Left kidney (tissue), 2 donors: ENCODE measurements around the gene LAMA2. TPM values are rescaled to one million over a fixed set of nuclear protein-coding genes. Genes with fewer than 3 reads are reported as not detected.

Source experiments
- DNase-seq: peaks from one replicate; pipeline ENCODE4 v3.0.0-alpha.2; 2013
- polyA plus RNA-seq: library from polyadenylated mRNA; unstranded; fragments of 120-200 nt; gene quantifications from one replicate; pipeline ENCODE4 v1.2.1, GENCODE V29; 2013; ENCODE audit not compliant: insufficient read length

The LAMA2 gene
- polyA plus RNA-seq, 1 donor: 40.1 TPM

DNA sequence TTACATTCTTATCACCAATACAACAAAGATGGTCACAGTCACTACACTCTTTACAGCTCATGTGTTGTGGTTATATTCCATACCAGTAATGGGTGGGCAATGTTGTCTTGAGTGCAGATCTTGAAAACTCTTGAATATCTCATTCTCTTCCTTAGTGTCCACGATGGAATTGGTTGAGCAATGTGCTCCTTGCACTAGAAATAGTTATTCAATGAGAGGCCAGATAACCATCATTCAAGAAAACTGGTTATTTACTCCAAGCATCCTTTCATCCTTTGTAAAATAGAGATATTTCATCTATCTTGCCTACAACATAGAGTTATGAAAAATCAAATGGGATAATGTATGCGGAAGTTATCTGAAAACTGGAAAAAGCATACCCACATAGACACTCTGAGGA lies 611.2 kb downstream of the LAMA2 start:
- no peak for DNase-seq

DNA sequence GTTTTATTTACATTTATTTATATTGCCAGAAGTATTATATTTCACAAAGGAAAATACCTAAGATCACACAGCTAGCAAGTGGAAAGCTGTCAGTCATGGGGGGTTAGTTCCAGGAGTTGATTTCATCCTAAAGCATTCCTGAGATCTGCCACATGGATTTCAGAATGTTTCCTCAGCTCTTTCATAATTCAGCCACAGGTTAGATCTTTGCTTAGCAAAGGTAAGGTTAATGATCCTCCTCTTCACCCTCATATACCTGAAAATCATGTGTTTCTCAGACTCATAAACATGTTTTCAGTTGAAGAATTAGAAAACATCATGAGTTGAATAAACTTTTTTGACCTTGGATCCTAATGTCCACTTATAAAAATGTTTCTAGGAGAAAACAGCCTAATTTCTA lies 611.6 kb downstream of the LAMA2 start:
- DNase-seq: no peak

DNA sequence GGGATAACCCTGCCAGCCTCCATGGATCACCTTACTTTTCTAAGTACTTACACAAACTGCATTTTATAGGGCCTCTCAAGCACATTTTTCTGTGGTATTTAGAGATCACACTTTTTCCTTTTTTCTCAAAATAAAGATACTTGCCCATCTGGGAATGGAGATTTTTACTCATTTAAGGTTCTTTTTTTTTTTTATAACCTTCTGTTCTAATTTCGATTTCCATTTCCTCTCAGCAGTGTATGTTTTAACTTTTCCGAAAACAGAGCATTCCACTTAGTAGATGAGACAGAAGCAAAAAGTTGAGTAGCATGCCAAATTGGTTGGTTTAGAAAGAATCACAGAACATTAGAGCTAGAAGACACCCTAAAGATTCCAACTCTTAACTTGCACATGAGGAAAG lies 612.7 kb downstream of the LAMA2 start:
- no peak for DNase-seq

DNA sequence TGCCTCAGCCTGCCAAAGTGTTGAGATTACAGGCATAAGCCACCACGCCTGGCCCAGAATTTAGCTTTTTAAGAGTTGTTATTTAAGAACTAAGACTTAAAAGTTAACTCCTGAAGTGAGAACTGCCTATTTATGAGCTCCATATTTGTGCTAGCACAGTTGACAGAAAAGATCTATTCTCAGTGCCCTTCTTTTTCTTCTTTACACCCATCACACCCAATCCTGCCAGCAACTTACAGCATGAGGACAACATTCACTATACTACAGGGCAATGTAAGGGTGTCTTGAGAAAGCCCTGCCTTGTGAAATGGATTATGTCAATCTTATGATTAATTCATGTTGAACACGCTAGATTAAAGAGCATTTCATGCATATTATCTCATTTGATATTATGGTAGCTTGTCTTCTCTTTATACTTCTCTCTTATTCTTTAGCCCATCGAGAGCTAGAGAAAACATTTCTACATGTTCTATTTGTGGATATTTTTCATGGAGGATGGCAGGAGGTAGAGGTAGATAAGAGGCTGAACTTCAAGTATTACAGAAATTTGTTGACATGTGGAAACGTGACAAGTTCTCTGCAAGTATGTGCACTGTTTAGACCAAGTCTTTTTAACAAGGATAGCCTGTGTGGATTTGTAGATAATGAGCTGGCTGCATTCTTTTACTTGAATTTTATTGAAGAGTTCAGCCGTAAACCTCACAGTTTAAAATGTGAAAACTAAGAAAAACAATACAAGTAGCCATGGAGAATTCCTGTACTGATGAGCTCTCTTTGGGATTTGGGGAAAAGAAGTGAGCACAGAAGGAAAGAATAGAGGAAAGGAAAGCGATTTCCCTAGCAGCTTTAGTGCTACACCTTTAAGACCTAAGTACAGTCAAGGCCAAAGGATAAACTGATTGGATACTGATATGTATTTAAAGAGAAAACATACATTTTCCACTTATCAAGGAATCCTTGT lies 614.8 kb downstream of the LAMA2 start:
- no peak for DNase-seq

DNA sequence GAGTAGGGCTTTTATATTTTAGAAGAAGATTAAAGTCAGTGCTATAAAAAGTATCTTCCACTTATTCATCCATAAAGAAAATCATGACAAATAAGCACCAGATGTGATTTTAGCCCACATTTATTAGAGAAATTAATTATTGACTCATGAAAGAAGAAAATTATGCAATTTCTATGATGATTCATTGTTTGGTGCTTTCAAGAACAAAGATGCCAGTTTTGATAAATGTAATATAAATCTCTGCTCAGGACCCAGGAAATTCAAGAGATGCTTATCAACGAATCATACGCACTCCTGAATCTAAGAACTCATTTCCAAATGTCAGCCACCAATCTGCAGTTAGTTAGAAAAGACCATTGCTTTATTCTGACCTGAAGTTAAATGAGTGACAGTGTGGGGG lies 615.6 kb downstream of the LAMA2 start:
- DNase-seq: no peak

DNA sequence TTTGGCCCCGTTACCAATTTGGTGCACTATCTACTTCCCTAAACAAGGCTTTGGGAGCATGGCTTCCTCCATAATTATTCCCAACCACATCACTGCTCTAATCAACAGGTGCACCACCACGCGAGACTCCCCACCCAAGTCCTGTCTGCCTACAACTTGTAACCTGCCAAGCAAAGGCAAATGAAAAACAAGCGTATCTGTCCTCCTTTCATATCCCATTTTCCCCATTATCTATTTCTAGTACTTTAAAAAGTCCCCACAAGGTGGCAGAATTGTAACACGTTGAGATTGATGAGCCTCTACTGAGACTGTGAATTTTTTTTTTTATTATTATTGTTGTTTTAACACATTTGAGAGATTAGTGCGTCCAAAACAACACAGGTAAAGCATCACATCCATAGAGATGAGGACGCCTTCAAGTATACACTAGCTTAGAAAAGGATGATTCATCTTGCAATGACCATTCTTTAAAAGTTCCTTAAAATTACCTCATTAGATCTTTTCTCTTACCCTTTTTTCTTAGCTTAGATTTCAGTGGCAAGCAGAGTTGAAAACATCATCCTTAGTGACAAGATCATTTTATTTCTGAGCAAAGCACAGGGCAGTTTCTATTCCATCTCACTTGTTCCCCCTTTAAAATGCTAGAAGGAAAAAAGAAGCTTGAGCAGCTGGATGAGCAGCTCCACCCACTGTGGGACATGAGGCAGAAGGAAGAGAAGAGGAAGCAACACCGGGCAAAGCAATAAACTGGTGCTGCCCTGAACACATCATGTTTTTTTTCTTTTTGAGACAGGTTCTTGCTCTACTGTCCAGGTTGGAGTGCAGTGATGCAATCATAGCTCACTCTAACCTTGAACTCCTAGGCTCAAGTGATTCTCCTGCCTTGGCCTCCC lies 616.3 kb downstream of the LAMA2 start:
- peak; percentile 69 for DNase-seq

DNA sequence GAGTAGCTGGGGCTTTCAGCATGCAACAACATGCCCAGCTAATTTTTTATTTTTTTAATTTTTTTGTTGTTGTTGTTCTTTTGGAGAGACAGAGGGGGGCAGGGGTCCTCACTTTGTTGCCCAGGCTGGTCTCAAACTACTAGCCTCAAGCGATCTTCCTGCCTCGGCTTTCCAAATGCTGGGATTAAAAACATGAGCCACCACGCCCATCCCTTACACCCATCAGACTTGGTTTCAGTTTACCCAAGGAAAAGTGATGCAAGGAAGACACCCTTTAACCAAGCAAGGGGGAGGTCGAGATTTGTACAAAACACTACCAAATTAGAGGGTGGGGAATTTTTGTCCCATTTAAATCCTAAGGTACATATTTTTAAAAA lies 616.9 kb downstream of the LAMA2 start:
- no peak for DNase-seq

DNA sequence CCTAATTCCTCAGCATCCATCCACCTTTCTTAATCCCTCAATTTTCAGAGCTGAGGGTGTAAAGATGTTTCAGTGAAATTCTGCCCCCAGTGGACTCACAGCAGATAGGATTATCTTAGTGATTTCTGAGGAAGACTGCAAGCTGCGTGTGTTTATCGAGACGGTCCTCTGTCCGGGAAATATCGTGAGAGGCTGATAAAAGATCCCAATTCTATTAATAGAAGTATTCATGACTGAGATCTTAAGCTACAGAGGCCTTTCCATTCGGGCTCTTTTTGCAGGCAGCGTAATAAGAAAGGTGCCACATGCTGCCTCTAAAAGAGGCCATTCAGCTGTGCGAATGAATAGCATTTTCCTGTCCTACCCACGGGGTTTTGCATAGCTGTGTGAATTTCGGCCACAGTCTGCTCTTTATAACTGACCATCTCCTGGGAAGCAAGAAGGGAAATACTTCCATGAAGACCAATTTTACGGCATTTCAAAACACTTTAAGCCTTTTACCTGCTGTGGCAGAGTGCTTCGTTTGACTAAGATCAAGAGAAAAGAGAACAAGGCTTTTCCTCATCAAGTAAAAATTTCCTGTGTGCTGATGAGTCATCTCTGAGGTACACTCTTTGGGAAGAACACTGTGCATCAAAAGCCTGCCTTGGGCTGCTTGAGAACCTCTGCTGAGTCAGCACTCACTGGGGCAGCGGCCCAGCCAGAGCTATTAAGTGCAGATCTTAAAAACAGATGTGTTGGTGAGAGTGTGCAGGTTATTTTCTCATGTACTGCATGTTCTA lies 618.2 kb downstream of the LAMA2 start:
- no peak for DNase-seq

DNA sequence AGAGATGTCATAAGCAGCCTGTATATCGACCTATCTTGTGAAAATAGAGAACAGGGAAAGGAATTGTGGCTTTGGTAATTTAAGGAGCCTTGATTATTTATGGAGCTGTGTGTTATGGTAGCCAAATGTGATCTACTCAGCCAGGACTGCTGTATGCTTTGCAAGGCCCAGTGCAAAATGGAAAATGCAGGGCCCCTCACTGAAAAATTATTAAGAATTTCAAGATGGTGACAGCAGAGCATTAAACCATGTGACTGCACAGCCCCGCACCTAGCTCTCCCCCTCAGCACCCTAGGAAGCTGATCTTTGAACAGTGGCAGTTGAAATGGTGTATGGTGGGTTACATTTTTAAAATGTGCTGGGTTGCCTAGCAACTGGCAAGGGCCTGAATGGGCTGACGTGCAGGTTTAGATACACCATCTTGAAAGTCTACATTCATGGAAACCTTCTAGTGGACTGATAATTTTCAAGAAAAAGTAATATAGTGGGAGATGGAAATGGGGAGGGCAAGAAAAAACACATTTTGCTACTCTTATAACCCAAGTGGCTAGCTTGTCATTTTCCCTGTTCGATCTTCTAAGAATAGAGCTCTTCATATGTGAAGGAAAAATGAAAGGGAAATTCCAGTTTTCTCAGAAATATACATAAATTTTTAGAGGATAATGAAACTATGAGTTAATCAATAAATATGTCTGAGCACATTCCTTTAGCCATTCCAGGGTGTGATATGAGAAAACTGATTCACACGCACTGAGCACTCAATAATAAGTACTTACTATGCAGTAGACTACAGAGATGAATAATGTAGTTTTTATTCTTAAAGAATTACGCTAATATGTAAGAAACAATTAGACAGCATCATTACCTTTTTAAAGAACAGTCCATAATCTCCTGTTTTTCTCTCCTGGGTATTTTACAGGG lies 619.1 kb downstream of the LAMA2 start:
- no peak for DNase-seq

DNA sequence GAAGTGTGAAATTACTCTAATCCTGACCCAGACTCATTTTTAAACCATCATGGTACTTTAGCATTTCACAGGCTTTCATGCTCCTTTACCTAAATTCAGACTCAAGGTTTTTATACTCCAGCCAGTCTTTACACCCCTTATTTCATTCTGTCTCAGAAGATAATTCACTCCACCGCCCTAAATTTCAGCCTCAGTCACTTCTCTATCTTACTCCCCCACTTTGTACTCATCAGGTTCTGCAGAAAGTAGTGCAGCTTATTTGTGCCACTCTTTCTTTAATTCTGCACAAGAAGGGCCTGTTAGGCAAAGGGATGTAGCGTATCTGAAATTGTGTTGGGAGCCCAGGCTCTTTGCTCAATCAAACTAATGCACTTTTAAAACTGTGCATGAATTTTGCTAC lies 621.5 kb downstream of the LAMA2 start:
- no peak for DNase-seq

DNA sequence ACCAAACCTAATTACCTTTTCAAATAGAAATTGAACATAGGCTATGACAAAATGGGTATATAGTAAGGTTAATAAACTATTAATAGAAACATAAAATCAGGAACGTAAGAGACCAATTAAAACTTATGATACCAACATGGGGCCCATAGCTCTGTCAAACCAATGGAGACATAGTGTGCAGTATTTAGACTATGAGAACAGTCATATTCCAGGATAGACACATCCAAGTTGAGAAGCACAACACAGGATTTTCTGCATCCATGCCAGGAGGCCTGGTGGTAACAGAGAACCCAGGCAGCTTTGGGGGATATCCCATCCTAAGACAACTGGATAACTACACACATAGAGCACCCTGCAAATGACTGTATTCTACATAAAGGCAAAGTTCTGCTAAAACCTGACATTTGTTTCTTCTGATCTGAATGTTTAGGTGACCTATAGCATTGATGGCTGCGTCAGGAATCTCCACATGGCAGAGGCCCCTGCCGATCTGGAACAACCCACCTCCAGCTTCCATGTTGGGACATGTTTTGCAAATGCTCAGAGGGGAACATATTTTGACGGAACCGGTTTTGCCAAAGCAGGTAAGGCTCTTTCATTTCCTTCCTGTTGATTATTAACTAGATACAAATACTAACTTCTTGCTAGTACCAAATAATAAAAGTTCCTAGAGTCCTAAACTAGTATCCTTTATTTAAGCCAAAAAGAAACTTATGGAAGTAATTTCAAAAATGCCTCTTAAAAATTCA lies 624.3 kb downstream of the LAMA2 start:
- no peak for DNase-seq

DNA sequence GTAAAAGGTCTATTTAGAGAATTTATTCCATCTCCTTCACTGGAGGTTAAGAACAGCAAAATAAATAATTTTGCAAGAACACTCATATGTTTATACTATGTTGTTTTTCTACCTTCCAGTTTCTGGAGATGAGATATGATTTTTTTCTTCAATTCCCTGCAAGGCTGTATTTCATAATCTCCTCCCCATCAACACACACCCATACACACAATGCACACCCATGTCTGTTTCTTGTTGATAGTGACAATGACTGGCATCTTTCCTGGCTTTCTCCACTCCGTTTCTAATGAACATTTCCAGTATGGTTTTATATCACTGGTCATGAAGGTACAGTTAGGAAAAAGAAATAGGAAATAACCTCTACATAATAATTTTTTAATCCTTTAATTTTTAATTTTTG lies 624.9 kb downstream of the LAMA2 start:
- no peak for DNase-seq

DNA sequence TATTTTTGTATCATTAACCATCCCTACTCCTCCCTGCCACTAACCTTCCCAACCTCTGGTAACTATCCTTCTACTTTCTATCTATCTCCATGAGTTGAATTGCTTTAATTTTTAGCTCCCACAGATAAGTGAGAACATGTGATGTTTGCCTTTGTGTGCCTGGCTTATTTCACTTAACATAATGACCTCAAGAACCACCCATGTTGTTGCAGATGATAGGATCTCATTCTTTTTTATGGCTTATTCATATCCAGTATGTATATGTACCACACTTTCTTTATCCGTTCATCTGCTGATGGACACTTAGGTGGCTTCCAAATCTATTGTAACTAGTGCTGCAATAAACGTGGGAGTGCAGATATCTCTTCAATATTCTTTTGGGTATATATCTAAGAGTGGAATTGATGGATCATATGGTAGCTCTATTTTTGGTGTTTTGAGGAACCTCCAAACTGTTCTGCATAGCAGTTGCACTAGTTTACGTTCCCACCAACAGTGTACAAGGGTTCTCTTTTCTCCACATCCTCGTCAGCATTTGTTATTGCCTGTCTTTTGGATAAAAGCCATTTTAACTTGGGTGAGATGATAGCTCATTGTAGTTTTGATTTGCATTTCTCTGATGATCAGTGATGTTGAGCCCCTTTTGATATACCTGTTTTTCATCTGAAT lies 625.7 kb downstream of the LAMA2 start:
- DNase-seq: no peak

DNA sequence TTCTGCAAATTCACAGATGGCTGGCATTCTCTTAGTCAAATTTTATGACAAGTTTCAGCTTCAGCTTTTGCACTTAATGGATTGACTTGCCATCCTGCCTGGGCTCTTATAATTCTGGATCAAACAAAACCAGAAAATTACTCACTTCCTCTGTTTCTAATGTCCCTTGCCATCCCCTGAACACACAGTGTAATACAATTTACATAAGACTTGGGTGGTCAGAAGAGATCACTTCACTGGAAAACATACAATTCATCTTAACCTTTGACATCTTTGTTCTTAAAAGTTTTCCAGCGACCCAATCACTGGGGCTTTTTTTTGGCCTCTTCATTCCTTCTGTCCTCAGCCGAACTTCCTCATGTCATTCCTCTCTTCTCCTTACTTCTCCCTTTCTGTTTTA lies 628.0 kb downstream of the LAMA2 start:
- no peak for DNase-seq

DNA sequence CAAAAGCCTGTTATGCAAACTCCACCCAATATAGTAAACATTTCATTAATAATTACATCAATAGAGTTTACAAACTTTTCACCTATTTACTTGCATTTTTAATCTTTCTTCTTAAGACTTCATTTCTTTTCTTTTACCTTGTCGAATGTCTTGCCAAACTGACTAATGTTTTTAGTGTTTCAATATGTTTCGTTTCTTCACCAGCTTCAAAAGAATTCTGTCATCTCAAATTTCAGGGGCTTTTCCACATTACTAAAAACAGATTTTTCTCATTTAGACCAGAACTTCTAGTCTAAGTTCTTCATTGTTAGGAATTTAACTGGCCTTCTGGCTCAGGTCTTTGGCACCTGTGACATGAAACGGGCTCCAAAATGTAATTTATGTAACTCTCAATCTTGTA lies 630.5 kb downstream of the LAMA2 start:
- no peak for DNase-seq

DNA sequence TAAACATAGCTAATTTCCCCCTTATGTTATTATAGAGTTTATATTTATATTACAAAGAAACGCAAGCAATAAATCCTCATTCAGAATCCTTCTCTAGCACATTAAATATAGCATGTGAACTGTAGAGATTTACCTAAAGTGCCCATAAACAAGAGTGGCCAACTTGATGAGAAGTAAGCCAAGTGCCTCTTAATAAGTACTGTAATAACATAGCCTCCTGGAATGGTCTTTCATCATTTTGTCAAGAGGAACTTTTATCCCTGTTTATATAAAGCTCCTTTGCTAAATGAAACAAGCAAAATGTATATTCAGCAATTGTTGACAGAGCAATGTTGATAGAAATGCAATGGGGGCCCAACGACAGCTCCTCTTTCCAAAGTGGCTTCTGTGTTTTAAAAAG lies 632.1 kb downstream of the LAMA2 start:
- DNase-seq: no peak

DNA sequence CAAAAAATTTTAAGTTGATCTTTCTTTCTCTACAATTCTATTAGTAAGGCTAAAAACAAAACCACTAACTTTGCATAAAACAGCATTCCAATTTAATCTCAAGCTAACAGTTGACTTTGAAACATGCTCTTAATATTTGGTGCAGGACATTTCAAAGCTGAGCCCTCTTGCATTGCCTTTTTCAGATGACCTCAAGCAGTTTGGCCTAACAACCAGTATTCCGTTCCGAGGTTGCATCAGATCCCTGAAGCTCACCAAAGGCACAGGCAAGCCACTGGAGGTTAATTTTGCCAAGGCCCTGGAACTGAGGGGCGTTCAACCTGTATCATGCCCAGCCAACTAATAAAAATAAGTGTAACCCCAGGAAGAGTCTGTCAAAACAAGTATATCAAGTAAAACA lies 633.1 kb downstream of the LAMA2 start:
- no peak for DNase-seq

DNA sequence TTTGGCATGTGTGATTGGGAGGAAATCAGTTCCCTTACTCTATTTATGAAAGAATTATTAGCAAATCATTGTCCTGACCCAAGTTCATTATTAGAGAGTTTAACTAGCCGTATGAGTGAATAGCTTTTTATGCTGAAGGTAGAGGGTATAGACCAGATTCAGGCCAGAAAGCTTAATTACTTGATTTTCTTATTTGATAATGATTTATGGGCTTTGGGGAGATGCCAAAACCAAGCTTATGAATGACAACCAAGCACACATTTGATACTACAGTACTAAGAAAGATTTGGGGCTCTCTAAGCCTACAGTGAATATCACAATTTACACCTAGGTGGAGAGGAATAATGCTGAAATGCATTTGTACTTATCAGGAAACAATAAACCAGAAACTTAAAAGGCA lies 633.8 kb downstream of the LAMA2 start:
- no peak for DNase-seq

DNA sequence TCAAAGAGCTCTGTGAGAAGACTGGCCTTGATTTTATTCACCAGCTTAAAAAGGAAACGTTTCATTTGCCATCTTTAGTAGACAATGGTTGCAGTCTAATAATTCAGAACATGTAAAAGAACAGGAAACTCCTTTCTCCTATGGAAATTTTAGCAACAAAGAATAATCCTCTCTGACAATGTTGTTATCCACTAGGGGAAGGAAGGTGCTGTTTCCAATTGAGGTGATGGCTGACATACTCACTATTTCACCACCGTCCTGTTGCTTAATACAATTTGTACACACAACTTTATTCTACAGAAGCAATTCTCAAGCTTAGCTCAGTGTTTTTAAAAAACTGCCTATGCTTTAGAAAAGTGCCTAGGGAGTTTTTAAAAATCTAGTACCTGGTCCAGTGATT lies 634.4 kb downstream of the LAMA2 start:
- no peak for DNase-seq

DNA sequence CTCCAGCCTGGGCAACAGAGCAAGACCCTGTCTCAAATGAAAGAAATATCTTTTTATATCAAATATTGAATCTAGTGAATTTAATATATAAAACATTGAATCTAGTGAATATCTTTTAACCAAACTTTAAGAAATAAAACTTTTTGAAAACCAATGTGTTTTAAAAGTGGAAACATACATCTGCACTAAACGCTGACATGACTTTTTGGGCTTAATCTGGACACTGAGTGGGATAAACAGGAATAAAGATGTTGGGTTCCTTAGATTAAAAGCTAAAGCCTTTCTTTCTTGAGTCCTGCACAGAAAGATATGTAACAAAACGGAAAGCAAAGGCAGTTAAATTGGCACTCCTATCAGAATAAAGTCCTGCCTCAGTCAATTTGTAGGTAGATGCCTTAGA lies 636.8 kb downstream of the LAMA2 start:
- DNase-seq: no peak
